DND-41 (cell line): ENCODE measurements around the gene THBD.

ENCODE experiments used
- EZH2 ChIP-seq: IDR thresholded peaks from 3 replicates; pipeline ENCODE4 v1.6.1; 2012; ENCODE audit warnings: borderline replicate concordance, low read depth, mild to moderate bottlenecking, moderate library complexity, low read length, inconsistent platforms; ENCODE audit not compliant: severe bottlenecking
- TF ChIP-seq, protein P1 (sequence below): IDR thresholded peaks from 2 replicates; pipeline ENCODE4 v1.5.1; 2012; ENCODE audit warnings: borderline replicate concordance, low read length, moderate library complexity, mild to moderate bottlenecking; ENCODE audit not compliant: poor library complexity, severe bottlenecking; ENCODE audit errors: extremely low read depth

DNA sequence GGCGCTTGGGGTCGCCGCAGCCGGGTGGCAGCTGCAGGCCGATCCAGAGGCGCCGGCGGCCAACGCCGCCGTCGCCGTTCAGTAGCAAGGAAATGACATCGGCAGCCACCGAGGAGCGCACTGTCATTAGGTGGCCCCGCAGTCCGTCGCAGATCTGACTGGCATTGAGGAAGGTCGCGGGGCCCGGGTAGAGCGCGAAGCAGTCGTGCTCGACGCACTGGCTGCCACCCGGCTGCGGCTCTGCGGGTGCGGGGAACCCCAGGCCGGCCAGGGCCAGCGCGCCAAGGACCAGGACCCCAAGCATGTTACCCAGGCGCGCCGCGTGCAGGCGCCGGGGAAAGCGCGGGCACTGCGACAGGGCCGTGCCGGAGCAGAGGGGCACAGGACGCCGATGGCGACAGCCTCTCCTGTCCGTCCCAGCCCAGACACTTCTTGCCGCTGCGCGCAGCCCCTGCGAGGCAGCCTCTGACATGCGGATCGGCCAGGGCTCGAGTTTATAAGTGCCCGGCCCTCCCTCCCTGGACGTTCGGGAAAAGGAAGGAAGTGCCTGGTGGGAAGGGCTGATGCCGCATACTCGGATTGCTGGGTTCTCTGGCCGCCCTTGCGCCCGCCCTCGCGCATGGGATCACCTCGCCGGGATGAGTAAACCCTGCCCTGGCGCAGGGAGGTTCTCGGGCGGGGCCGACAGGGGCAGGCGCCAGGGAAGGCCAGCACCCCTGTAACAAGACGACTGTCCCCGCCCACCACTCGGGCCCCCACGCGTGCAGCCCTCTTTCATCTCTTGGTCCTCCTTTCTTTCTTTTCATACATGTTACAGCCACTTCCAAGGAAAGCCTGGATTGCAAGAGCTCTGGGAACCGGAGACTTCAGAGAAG, at the start of gene THBD:
- TF ChIP-seq, protein P1, sequence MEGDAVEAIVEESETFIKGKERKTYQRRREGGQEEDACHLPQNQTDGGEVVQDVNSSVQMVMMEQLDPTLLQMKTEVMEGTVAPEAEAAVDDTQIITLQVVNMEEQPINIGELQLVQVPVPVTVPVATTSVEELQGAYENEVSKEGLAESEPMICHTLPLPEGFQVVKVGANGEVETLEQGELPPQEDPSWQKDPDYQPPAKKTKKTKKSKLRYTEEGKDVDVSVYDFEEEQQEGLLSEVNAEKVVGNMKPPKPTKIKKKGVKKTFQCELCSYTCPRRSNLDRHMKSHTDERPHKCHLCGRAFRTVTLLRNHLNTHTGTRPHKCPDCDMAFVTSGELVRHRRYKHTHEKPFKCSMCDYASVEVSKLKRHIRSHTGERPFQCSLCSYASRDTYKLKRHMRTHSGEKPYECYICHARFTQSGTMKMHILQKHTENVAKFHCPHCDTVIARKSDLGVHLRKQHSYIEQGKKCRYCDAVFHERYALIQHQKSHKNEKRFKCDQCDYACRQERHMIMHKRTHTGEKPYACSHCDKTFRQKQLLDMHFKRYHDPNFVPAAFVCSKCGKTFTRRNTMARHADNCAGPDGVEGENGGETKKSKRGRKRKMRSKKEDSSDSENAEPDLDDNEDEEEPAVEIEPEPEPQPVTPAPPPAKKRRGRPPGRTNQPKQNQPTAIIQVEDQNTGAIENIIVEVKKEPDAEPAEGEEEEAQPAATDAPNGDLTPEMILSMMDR: no peak
- no peak for TF ChIP-seq EZH2
